Dedifferentiated amniotic fluid mesenchymal stem cell (primary cell): Measurements from ENCODE around the gene DNAJA2.
A peak's percentile ranks its signal among the peaks of the same experiment; 100 is the strongest.
"Not testable (repeated sequence)": the region's sequence is repeated elsewhere in the genome, so short reads cannot be mapped to it uniquely, and the experiment has no call there.

Experiments used
- DNase-seq: peaks from one replicate; pipeline ENCODE4 v3.0.0-alpha.2; 2016; ENCODE audit errors: extremely low spot score

Gene DNAJA2

DNA sequence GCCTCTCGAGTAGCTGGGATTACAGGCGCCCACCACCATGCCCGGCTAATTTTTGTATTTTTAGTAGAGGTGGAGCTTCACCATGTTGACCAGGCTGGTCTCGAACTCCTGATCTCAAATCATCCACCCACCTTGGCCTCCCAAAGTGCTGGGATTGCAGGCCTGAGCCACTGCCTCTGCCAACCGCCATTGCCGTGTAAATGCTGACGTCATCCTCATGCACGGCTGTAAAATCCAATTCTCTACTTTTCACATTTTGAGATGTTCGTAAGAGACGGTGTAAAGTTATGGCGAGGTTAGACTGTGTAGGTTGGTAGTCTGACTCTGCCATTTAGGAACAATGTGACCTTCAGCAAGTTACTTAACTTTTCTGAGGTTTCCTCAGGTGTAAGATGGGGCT, 1.7 kb upstream of the DNAJA2 start:
- DNase-seq: no peak

DNA sequence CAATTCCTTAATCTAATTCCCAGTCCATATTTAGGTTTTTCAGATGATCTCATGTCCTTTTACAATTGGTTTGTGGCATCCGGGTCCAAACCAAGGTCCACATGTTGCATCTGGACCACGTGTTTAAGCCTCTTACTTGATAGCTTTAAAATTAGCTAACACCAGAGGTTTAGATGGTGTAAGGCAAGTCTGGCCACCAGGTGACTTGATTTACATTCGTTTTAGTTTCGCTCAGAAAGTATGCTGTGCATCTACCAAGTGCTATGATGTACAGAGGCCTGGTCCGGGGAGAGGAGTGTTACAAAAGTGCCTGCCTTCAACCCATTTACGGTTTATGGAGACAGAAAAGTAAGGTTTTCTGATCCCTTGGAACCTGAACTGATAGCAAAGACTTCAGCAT, 878 bp upstream of the DNAJA2 start:
- DNase-seq: no peak

- DNase-seq: no peak
These were observed 486 bp upstream of the DNAJA2 start for GRCh38 chr16:46973996-46974324.

GRCh38 chr16:46972429-46973206, 856 bp downstream of the DNAJA2 start:
- peak; percentile 20 for DNase-seq

GRCh38 chr16:46971271-46971670, 2.2 kb downstream of the DNAJA2 start:
- no peak for DNase-seq

GRCh38 chr16:46970089-46970488, 3.4 kb downstream of the DNAJA2 start:
- DNase-seq: no peak

GRCh38 chr16:46968063-46968435, 5.4 kb downstream of the DNAJA2 start:
- DNase-seq: no peak

DNA sequence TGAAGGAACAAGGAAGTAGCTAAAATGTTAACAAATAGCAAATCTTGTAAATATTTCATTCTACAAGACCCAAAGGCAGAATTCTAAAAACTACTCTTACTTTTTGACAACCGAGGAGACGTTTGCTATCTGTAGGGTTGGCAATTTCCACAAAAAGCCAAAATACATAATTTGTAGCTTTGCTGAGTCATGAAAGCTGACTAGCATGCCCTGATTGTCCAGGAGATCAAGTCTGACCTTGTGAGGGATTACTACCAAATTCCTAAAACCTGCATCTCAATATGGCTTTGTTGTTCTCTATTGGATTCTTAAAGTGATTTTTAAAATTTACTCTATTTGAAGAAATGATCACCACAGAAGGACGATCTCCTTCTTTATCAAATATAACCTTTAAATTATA, 10.8 kb downstream of the DNAJA2 start:
- no peak for DNase-seq

GRCh38 chr16:46961373-46962353, 11.8 kb downstream of the DNAJA2 start:
- DNase-seq: no peak

GRCh38 chr16:46954562-46954961, 18.9 kb downstream of the DNAJA2 start:
- no peak for DNase-seq

GRCh38 chr16:46950009-46950408, 23.5 kb downstream of the DNAJA2 start:
- DNase-seq: no peak

- no peak for DNase-seq
These were observed 24.1 kb downstream of the DNAJA2 start for GRCh38 chr16:46949241-46949892.

- DNase-seq: no peak
These were observed 24.8 kb downstream of the DNAJA2 start for GRCh38 chr16:46948548-46949166.

GRCh38 chr16:46947900-46948547, 25.4 kb downstream of the DNAJA2 start:
- peak; percentile 19 for DNase-seq

- DNase-seq: not testable (repeated sequence)
These were observed 28.8 kb downstream of the DNAJA2 start for GRCh38 chr16:46944713-46945112.

DNA sequence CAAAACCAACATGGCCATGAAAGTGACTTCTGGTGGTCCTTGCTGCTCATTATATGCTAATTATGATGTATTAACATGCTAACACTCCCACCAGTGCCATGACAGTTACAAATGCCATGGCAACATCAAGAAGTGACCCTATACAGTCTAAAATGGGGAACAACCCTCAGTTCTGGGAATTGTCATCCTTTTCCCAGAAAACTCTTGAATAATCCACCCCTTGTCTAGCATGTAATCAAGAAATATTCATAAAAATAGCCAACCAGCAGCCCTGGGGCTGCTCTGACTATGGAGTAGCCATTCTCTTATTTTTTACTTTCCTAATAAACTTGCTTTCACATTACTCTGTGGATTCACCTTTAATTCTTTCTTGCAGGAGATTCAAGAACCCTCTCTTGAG, 35.9 kb downstream of the DNAJA2 start:
- no peak for DNase-seq

- DNase-seq: no peak
These were observed 40.7 kb downstream of the DNAJA2 start for GRCh38 chr16:46932802-46933201.

- DNase-seq: no peak
These were observed 42.6 kb downstream of the DNAJA2 start for GRCh38 chr16:46930861-46931260.

DNA sequence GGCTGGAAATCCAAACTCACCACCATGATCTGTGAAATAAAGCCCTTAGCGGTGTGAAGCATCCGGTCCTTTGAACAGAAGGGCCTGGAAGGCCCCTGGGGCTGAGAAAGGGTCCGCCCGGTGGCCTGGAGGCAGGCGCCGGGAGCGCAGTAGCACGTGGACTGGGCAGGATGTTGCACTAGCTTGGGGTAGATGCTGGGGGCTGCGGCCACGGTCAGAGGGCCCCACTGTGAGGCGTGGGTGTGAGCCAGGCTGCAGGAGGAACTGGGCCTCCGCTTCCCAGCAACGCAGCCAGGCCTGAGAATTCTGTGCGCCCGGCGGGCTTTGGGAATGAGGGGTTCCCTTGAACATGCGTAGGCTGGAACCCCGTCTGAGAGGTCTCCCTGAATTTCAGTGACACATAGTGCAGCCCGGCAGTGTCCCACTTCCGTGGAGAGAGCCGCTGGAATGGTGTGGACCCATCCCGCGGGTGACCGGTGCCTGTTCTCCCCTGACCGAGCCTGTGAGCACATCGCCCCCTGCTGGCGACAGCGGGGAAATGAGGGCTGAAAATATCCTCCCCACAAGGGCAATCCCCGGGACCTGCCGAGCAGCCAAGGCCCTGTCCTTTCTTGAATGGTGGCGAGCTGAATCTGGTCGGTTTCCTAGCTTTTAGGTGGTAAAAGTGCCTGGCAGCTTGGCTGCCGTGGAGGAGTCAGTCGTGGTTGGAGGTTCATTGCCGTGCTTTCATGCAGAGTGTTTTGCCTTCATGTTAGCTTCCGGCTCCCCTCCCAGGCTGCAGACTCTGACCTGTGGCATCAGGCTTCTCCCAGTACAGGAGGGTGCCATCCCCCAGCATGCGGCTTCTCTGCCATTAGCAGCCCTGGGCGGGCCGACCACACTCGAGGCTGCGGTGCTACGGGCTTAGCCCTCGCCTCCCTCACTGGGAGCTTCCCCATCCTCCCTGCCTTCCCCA, 43.8 kb downstream of the DNAJA2 start:
- DNase-seq: peak; percentile 18

DNA sequence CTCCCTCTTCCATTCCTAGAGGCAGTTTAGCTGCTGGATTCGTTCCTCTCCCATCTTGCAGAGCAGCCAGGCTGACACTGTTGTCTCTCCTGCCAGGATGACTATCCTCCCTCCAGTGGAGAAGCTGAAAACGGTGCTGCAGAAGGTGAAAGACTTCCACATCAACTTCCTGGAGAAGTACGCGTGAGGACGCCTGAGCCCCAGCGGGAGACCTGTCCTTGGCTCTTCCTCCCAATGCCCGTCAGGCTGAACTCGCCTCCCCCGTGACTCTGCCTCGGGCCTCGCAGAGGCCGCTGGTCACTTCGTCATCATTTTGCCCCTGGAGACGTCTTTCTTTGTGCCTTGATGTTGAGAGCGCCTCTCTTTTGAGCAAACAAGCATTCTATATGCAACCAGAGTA, 44.7 kb downstream of the DNAJA2 start:
- DNase-seq: no peak
